Mammary epithelial cell (primary cell): ENCODE results near the gene ESM1.

ENCODE experiments used
- EZH2 ChIP-seq: IDR thresholded peaks from 2 replicates; pipeline ENCODE4 v1.6.1; 2012; ENCODE audit warnings: low read length, inconsistent platforms, borderline replicate concordance
- TF ChIP-seq, protein P1 (sequence below), 2 donors: IDR thresholded peaks in 1 of 2; conservative IDR thresholded peaks in 1 of 2; 2 replicates each; pipeline ENCODE4 v1.5.1; 2011 to 2012; ENCODE audit warnings: inconsistent platforms in 2 of 2, low read length in 2 of 2, mild to moderate bottlenecking in 2 of 2, control low read depth in 1 of 2, low read depth in 1 of 2; ENCODE audit not compliant: insufficient read depth in 1 of 2; ENCODE audit errors: extremely low read depth in 1 of 2

DNA sequence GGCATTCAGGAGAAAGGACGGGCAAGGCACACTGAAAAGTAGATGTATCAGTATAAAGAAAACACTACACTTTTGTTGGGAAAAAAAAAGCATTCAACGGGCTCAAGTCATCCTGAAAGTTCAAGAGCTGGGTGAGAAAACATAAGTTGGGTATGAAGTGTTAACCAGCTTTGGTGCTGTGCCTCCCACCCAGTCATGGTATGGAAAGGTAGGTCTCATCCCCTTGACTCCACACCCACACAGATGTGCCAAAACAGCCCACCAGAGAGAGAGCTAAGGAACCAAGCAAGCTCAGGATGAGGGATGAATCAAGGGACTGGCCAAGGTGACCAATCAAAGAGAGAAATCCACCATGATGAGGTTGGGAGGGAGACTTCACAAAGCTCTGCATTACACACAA lies 54.7 kb downstream of the ESM1 start:
- TF ChIP-seq, protein P1, sequence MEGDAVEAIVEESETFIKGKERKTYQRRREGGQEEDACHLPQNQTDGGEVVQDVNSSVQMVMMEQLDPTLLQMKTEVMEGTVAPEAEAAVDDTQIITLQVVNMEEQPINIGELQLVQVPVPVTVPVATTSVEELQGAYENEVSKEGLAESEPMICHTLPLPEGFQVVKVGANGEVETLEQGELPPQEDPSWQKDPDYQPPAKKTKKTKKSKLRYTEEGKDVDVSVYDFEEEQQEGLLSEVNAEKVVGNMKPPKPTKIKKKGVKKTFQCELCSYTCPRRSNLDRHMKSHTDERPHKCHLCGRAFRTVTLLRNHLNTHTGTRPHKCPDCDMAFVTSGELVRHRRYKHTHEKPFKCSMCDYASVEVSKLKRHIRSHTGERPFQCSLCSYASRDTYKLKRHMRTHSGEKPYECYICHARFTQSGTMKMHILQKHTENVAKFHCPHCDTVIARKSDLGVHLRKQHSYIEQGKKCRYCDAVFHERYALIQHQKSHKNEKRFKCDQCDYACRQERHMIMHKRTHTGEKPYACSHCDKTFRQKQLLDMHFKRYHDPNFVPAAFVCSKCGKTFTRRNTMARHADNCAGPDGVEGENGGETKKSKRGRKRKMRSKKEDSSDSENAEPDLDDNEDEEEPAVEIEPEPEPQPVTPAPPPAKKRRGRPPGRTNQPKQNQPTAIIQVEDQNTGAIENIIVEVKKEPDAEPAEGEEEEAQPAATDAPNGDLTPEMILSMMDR (conservative IDR thresholded peaks at IDR 0.05 in 1 of 2, IDR thresholded peaks at IDR 0.05 in 1 of 2; ENCODE audit: extremely low read depth in 1 of 2, insufficient read depth in 1 of 2, low read depth in 1 of 2, low read length in 2 of 2) = no peak
- no peak for TF ChIP-seq EZH2
